Stimulated activated CD8-positive, alpha-beta memory T cell treated with anti-CD3 and anti-CD28 coated beads, Interleukin-4, amount 100 ng/mL, for 48 hours (primary cell): ENCODE data around the gene PRMT5.

Experiments
- DNase-seq: peaks from one replicate; pipeline ENCODE4 v3.0.0-alpha.2; 2020

PRMT5 gene

GRCh38 chr14:22872833-22873520 lies 56.2 kb downstream of the PRMT5 start:
- no peak for DNase-seq

- DNase-seq, result peak; percentile 87
These were observed 56.9 kb downstream of the PRMT5 start for GRCh38 chr14:22872033-22872832.

GRCh38 chr14:22871224-22872032 lies 57.7 kb downstream of the PRMT5 start, which contains the start of gene LRP10:
Gene LRP10, plus strand, starts transcription at chr14:22871740. Its CDS starts 564 bp downstream, at chr14:22872304.
- peak; percentile 87 for DNase-seq

DNA sequence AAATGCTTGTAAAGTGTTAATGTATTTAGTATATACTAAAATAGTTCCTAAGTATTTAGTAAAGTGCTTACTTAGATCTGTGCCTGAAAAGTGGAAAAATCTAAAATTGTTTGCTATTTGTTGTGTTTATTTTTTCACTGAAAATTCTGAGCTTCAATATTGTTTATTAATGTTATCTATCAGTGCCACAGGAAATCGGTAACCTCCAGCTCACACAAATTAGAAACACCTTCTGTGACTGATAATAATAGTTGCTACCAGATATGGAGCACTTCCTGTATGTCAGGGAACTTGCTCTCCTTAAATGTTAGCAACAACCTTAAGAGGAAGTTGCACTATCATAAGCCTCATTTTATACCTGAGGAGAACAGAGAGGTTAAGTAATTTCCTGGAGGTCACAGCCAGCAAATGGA lies 58.4 kb downstream of the PRMT5 start:
- DNase-seq, result no peak
